ENCODE results near the gene DUSP1. TPM values are rescaled to one million over a fixed set of nuclear protein-coding genes. Genes with fewer than 3 reads are reported as not detected.

The DUSP1 gene
- total RNA-seq, 2 donors from 2014 or later: 61.7 to 102 TPM

DNA sequence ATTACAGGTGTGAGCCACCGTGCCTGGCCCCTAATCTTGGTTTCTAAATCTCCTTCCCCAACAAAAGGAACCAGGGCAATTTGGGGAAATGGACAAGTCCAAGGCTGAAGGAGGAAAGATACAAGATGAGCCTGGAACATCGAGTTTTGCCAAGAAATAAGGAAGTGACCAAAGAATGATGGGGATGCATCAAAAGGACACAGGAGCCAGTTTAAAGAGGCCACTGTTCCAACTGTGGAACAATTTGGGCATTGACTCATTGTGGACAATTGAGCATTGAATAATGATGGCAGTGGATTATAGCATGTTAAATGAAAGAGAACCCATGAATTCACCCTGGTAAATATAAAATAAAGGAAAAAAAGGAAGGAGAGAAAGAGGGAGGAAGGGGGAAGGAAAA, 47.5 kb downstream of the DUSP1 start:
- H3K36me3 ChIP-seq: no peaks in the 10 kb centered on the region
- no peak for DNase-seq
- no peak overlapping the region for H3K4me3 ChIP-seq
- no peak overlapping the region for H3K9ac ChIP-seq (ENCODE audit: low read depth in 2 of 2, low read length in 2 of 2)
- no peaks in the 10 kb centered on the region for H3K4me1 ChIP-seq
- TF ChIP-seq, protein P1, sequence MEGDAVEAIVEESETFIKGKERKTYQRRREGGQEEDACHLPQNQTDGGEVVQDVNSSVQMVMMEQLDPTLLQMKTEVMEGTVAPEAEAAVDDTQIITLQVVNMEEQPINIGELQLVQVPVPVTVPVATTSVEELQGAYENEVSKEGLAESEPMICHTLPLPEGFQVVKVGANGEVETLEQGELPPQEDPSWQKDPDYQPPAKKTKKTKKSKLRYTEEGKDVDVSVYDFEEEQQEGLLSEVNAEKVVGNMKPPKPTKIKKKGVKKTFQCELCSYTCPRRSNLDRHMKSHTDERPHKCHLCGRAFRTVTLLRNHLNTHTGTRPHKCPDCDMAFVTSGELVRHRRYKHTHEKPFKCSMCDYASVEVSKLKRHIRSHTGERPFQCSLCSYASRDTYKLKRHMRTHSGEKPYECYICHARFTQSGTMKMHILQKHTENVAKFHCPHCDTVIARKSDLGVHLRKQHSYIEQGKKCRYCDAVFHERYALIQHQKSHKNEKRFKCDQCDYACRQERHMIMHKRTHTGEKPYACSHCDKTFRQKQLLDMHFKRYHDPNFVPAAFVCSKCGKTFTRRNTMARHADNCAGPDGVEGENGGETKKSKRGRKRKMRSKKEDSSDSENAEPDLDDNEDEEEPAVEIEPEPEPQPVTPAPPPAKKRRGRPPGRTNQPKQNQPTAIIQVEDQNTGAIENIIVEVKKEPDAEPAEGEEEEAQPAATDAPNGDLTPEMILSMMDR (IDR thresholded peaks at IDR 0.05): no peak
- no peaks in the 10 kb centered on the region for H3K9me3 ChIP-seq
- no peak overlapping the region for H3K27ac ChIP-seq
- H3K27me3 ChIP-seq: no peaks in the 10 kb centered on the region
- intact Hi-C loops (cut with DNase I): no loop called here

DNA sequence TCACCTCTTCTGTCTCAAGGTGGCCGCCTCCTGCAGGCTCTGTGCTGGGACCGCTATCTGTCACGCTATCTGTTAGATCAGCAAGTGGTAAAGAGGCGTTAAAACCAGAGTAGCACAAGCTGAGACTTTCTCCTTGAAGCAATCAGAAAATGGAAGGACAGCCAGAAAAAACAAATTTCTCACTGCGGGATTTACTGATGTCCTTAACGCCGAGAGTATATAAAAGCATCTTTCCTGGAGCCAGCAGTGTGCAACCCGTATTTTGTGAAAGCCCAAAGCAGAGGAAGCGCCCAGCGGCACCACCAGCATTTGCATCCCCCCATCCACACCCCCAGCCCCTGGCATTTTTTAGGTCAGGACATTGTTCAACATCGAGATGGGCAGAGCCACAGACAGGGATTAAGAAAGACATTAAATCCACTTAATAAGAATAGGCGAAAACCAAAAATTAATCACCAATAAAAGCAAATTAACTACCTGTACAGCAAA, 48.6 kb downstream of the DUSP1 start:
- TF ChIP-seq, protein P1 (IDR thresholded peaks at IDR 0.05): no peak
- Histone ChIP-seq H3K4me3 (no peak overlapping the region), H3K27me3 (no peaks in the 10 kb centered on the region), H3K4me1 (no peaks in the 10 kb centered on the region), H3K36me3 (no peaks in the 10 kb centered on the region), H3K27ac (no peak overlapping the region), H3K9me3 (no peaks in the 10 kb centered on the region), H3K9ac (ENCODE audit: low read depth in 2 of 2, low read length in 2 of 2) (no peak overlapping the region)
- no peak for DNase-seq
- intact Hi-C loops (cut with DNase I): no loop called here

DNA sequence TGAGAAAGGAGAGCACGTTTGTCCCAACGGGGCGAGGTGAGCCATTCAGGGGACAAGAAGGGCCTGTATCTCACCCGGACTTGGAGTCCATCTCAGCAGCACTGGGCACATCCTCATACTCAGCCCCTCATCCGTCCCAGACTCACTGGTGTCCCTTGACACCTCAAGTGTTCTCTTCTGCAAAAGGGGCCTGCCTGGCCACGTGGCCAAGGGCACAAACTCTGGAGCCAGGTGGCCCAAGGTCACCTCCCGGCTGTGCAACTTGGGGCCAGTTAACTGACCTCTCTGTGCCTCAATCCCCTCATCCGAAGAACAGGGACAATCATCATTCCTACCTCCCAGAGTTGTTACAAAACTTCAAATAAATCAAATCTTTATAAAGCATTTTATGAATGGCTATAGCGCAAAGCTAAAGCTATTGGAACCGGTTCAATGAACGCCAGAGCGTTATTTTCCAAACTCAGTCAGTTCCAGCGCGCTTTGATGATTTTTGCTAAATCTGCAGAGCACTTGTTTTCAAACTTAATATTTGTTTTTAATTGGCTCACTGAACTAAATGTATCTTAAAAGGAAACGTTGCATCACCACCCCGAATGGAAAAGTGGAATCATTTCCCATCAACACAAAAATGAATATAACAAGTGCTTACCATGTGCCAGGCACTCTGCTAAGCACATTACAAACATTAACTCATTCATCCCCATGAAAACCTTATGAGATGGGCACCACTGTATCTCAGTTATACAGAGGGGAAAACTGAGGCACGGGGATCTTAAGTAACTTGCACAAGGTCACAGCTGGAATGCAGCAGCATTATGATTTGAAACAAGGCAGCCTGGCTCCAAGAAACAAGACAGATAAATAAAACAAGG, 49.3 kb downstream of the DUSP1 start:
- DNase-seq: no peak
- intact Hi-C loops (cut with DNase I): no loop called here

DNA sequence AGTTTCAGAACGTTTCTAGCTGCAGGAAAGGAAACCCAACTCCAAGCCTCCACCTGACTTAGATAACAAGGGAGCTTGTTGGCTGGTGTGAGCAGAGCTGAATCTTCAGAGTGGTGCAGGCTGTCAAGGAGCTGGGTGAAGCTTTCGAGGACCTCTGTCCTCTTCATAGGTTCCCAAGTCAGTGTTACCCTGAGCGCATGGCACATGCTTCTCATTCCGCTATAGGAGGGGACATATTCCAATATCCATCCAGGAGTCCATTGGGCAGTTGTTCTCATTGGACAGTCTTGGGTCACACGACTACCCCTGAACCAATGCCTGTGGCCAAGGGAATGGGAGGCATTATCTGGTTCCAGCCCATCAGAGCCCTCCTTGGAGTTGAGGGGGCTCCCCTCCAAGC, 50.3 kb downstream of the DUSP1 start:
- Histone ChIP-seq H3K36me3 (no peaks in the 10 kb centered on the region), H3K27ac (no peak overlapping the region), H3K27me3 (no peaks in the 10 kb centered on the region), H3K9me3 (no peaks in the 10 kb centered on the region), H3K9ac (ENCODE audit: low read depth in 2 of 2, low read length in 2 of 2) (no peak overlapping the region), H3K4me3 (no peak overlapping the region), H3K4me1 (no peaks in the 10 kb centered on the region)
- intact Hi-C loops (cut with DNase I): no loop called here
- no peak for DNase-seq
- TF ChIP-seq, protein P1 (IDR thresholded peaks at IDR 0.05): no peak

More for the DNA sequence above, 49.3 kb downstream of the DUSP1 start:
- no peak overlapping the region for H3K4me3 ChIP-seq
- H3K36me3 ChIP-seq: no peaks in the 10 kb centered on the region
- no peaks in the 10 kb centered on the region for H3K27me3 ChIP-seq
- no peaks in the 10 kb centered on the region for H3K9me3 ChIP-seq
- TF ChIP-seq, protein P1 (IDR thresholded peaks at IDR 0.05): no peak
- no peaks in the 10 kb centered on the region for H3K4me1 ChIP-seq
- H3K9ac ChIP-seq (ENCODE audit: low read depth in 2 of 2, low read length in 2 of 2): no peak overlapping the region
- H3K27ac ChIP-seq: no peak overlapping the region

DNA sequence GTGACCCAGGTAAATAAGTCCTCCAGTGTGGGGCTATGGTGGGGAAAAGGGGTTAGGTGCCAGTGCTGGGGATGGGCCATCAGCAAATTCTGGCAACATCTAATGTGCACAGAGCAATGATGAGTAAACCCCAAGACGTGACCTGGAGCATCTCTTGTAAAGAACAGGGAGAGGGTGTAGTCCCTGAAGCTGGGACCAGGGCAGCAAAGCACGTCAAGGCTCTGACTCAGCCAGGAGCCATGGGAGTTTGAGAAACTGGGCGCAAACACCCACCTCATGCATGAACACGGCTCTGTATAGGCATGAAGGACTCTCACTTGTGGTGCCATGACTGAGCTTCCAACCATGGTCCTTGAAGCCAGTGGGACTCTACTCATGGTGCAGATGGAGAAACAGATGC, 51.8 kb downstream of the DUSP1 start:
- no peak for DNase-seq
- TF ChIP-seq, protein P1 (IDR thresholded peaks at IDR 0.05): no peak
- Histone ChIP-seq H3K9me3 (no peaks in the 10 kb centered on the region), H3K9ac (ENCODE audit: low read depth in 2 of 2, low read length in 2 of 2) (no peak overlapping the region), H3K27ac (no peak overlapping the region), H3K4me1 (no peaks in the 10 kb centered on the region), H3K36me3 (no peaks in the 10 kb centered on the region), H3K27me3 (no peaks in the 10 kb centered on the region), H3K4me3 (no peak overlapping the region)
- intact Hi-C loops (cut with DNase I): no loop called here
